SH-SY5Y (cell line): ENCODE measurements around the gene HP1BP3.

Experiments used
- GATA2 ChIP-seq: IDR thresholded peaks from 2 replicates; pipeline ENCODE4 v1.6.1; 2011; ENCODE audit warnings: mild to moderate bottlenecking, low read depth, low read length
- GATA3 ChIP-seq: IDR thresholded peaks from 2 replicates; pipeline ENCODE4 v1.6.1; 2011; ENCODE audit warnings: low read depth, mild to moderate bottlenecking, low read length, moderate library complexity

HP1BP3 gene

GRCh38 chr1:20700636-20701215, 86.4 kb downstream of the HP1BP3 start:
- TF ChIP-seq GATA2 (no peak), GATA3 (no peak)

- no peak for TF ChIP-seq GATA3
- TF ChIP-seq GATA2: no peak
Observed at GRCh38 chr1:20699558-20699957, 87.5 kb downstream of the HP1BP3 start.

- TF ChIP-seq GATA2 (no peak), GATA3 (no peak)
Observed at GRCh38 chr1:20698195-20698910, 88.8 kb downstream of the HP1BP3 start.

- TF ChIP-seq GATA2: no peak
- no peak for TF ChIP-seq GATA3
Observed at GRCh38 chr1:20697563-20697962, 89.5 kb downstream of the HP1BP3 start.

GRCh38 chr1:20696397-20697333, 90.4 kb downstream of the HP1BP3 start:
- no peak for TF ChIP-seq GATA2
- TF ChIP-seq GATA3: no peak

GRCh38 chr1:20695515-20695914, 91.6 kb downstream of the HP1BP3 start:
- TF ChIP-seq GATA2 (no peak), GATA3 (no peak)

- TF ChIP-seq GATA3: no peak
- no peak for TF ChIP-seq GATA2
Observed at GRCh38 chr1:20693623-20694022, 93.5 kb downstream of the HP1BP3 start.
